Fibroblast of peridontal ligament (primary cell): Measurements from ENCODE around the gene GTF2H4.
"Not testable (repeated sequence)": the region's sequence is repeated elsewhere in the genome, so short reads cannot be mapped to it uniquely, and the experiment has no call there.

Experiments
- DNase-seq: peaks from one replicate; pipeline ENCODE4 v3.0.0-alpha.2; 2010; ENCODE audit errors: extremely low read depth

The GTF2H4 gene

GRCh38 chr6:30924040-30924627 lies 16.1 kb downstream of the GTF2H4 start:
- not testable (repeated sequence) for DNase-seq

DNA sequence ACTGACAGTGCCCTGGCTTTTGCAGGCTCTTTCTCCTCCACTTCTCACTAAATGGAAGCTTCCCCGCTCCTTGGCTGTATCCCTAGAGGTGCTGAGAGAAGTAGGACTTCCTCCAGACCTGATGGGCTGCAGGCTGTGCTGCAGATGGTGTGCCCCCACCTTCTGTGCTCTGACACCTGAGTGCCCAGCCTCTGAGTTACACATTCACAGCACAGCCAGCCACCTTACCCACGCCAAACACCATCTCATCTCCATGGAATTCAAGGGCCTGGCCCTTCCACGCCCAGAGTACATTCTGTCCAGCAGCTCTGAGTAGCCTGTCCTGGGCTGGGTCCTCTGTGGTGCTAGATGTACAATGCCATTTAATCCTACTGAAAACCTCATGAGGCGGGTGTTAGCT lies 18.6 kb downstream of the GTF2H4 start:
- no peak for DNase-seq

DNA sequence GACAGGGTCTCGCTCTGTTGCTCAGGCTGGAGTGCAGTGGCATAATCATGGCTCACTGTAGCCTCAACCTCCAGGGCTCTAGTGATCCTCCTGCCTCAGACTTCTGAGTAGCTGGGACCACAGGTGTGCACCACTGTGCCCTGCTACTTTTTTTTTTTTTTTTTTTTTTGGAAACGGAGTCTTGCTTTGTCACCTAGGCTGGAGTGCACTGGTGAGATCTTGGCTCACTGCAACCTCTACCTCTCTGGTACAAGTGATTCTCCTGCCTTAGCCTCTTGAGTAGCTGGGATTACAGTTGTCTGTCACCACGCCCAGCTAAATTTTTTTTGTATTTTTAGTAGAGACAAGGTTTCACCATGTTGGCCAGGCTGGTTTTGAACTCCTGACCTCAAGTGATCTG lies 19.1 kb downstream of the GTF2H4 start:
- not testable (repeated sequence) for DNase-seq

GRCh38 chr6:30928677-30929076 lies 20.7 kb downstream of the GTF2H4 start:
- no peak for DNase-seq

GRCh38 chr6:30930506-30930905 lies 22.5 kb downstream of the GTF2H4 start:
- no peak for DNase-seq

- no peak for DNase-seq
Observed at GRCh38 chr6:30931272-30931671, 23.3 kb downstream of the GTF2H4 start.

- DNase-seq: no peak
Observed at GRCh38 chr6:30931969-30932645, 24.1 kb downstream of the GTF2H4 start, which contains the start of gene SFTA2. SFTA2 (minus strand) TSS chr6:30932170; CDS start chr6:30932096, 74 bp downstream.

- DNase-seq: no peak
Observed at GRCh38 chr6:30932665-30933365, 24.8 kb downstream of the GTF2H4 start.

- no peak for DNase-seq
Observed at GRCh38 chr6:30935018-30935417, 27.0 kb downstream of the GTF2H4 start.

- DNase-seq: no peak
Observed at GRCh38 chr6:30937265-30937664, 29.3 kb downstream of the GTF2H4 start.

DNA sequence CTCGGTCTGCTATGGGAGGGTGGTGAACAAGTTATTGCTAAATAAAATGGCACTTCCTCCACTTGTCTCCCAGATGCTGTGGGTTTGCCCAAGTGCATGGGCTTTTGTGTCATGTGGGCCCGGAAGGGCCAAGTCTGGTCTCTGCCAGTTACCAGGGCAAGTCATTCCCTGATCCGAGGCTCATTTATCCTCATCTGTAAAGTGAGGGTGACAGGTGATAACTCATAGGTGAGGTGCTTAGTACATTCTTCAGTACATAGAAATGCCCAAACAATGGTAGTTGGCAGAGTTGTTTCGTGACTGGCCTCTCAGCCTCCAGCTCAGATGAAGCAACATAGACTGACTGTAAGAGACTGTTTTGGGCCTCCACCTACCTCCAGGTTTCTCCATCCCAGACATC lies 30.7 kb downstream of the GTF2H4 start:
- DNase-seq: no peak

GRCh38 chr6:30939473-30939872 lies 31.5 kb downstream of the GTF2H4 start:
- DNase-seq: no peak

DNA sequence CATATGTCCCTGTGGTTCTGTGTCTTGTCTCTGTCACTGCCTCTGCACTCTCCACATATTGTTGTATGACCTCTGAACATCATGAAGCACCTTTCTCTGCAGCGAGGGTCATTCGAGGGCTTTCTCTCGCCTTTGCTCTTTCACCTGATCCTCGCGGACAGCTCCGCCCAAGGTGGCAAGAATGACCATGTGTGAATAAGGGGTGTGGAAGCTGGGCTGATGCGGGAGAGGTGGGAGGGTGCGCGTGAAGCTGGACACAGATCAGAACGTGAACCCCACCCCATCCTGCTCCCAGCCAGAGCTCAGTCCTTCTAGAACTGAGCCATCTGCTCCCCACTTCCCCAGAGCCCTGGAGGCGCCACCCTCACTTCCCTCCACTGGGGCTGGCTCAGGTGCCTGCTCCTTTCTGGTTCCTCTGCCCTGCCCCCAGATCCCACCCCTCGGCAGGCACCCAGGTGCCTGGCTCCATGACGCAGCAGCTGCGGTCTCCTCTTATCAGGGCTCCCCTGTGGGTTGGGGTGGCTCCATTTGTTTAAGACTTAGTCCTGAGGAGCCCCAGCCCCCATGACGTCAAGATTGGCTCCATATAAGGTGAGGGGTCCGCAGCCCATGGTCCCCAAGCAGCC lies 32.5 kb downstream of the GTF2H4 start, which contains the start of gene MUCL3:
MUCL3 (plus strand) TSS at position 613 of the 626 bp plus-strand sequence. CDS start 27 bp downstream, outside the sequence.
- no peak for DNase-seq

DNA sequence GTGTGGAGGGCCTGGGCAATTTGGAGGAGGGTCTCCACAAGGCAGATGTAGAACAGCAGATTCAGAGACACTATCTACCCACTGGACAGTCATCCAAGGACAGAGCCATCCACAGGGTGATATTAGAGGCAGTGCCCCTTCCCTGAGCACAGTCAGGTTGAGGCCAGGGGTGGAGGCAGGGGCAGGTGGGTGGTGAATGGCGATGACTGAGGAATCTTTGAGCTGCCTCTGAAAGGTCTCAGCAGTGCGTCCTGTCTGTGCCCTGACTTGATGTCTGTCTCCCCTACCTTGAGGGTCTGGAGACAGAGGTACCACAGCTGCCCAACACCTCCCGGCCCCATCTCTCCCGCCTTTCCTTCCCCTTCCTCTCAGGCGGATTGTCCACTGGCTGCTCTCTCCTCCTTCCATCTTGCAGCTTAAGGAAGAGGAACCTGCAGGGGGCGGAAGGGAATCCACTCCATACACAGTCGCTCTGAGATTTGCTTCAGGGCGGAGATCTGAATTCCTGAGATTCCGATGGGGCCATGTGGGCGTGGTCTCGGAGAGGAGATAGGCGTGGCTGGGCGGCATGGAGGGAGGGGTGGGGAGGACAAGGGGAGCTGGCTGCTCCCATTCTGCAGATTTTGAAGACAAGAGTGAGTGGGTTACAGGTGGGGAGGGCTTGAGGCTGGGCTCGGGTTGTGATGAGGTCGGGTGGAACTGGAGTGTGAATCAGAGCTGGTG lies 34.5 kb downstream of the GTF2H4 start:
- peak; percentile 76 for DNase-seq

GRCh38 chr6:30944051-30944450 lies 36.0 kb downstream of the GTF2H4 start:
- no peak for DNase-seq

- no peak for DNase-seq
Observed at GRCh38 chr6:30945281-30945680, 37.3 kb downstream of the GTF2H4 start.

GRCh38 chr6:30947231-30947630 lies 39.2 kb downstream of the GTF2H4 start:
- DNase-seq: no peak

DNA sequence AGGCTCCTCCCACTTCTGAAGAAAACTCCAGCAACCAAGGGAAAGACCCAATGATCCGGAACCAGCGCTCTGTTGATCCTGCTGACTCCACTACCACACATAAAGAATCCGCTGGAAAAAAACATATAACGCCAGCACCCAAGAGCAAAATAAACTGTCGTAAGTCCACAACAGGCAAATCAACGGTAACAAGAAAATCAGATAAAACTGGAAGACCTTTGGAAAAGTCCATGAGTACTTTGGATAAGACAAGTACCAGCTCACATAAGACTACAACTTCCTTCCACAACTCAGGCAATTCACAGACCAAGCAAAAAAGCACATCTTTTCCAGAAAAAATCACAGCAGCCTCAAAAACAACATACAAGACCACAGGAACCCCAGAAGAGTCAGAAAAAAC lies 40.8 kb downstream of the GTF2H4 start:
- DNase-seq: no peak

DNA sequence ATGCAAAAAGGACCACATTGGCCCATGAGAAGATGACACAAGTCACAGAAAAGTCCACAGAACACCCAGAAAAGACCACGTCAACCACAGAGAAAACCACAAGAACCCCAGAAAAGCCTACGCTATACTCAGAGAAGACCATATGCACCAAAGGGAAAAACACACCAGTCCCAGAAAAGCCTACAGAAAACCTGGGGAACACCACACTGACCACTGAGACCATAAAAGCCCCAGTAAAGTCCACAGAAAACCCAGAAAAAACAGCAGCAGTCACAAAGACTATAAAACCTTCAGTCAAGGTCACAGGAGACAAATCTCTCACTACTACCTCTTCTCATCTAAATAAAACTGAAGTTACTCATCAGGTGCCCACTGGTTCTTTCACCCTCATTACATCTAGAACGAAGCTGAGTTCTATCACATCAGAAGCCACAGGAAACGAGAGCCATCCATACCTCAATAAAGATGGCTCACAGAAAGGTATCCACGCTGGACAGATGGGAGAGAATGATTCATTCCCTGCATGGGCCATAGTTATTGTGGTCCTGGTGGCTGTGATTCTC lies 44.0 kb downstream of the GTF2H4 start:
- DNase-seq: no peak

GRCh38 chr6:30954631-30955366 lies 46.8 kb downstream of the GTF2H4 start:
- DNase-seq: no peak
